ENCODE data around the gene LLGL2.

DNA sequence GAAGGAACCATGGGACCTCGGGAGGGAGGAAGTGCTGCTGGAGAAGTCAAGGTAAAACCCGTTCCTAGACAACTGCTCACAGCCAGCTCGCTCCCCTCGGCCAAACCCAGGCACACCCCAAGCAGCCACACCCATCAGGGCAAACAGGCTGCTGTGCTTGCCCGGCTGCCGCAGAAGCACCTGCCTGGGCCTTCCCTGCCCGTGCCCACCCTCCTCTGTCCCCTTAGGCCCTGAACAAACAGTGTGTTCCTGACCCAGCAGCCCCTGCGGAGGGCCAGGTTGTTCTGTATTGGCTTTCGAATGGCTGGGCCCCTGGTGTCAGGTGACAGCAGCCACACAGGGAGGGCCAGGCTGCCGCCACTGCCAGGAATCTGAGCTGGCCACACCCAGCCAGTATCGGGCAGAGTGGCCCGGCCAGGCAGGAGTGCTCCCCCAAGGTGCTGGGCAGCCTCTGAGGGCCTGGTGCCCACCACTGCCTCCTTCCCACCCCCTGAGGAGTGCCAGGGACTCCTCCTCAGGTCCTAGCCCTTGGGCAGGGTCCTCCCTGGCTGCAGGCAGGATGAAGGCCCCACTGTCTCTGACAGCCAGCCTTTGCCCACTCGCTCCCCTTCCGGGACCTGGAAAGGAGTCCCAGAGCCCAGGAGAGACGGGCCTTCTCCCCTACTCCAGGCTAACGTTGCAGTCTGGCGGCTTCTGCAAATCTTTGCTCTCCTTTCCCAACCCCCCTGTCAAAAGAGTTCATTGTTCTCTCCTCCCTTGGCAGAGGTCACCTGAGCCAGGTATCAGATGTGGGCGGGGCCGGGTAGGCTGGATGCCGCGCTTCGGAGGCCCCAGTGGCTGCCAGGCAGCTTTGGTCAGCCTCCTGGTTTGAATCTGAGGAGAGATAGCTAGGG lies 24.0 kb downstream of the LLGL2 start:
- TF ChIP-seq, protein P1, sequence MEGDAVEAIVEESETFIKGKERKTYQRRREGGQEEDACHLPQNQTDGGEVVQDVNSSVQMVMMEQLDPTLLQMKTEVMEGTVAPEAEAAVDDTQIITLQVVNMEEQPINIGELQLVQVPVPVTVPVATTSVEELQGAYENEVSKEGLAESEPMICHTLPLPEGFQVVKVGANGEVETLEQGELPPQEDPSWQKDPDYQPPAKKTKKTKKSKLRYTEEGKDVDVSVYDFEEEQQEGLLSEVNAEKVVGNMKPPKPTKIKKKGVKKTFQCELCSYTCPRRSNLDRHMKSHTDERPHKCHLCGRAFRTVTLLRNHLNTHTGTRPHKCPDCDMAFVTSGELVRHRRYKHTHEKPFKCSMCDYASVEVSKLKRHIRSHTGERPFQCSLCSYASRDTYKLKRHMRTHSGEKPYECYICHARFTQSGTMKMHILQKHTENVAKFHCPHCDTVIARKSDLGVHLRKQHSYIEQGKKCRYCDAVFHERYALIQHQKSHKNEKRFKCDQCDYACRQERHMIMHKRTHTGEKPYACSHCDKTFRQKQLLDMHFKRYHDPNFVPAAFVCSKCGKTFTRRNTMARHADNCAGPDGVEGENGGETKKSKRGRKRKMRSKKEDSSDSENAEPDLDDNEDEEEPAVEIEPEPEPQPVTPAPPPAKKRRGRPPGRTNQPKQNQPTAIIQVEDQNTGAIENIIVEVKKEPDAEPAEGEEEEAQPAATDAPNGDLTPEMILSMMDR (optimal IDR thresholded peaks at IDR 0.05 in 1 of 3, IDR thresholded peaks at IDR 0.05 in 1 of 3, conservative IDR thresholded peaks at IDR 0.05 in 1 of 3; ENCODE audit: extremely low read depth in 1 of 3, insufficient read depth in 2 of 3, low read length in 3 of 3): no peak
- no peak for TF ChIP-seq EZH2 (IDR thresholded peaks at IDR 0.05; ENCODE audit: low read length)

Measured in keratinocyte (primary cell).